Activated CD4-positive, alpha-beta T cell treated with anti-CD3 and anti-CD28 coated beads for 4 hours (primary cell): ENCODE data around the gene MACROD1.

Experiments used
- DNase-seq, 2 donors: peaks; one replicate each; pipeline ENCODE4 v3.0.0-alpha.2; 2020

MACROD1 gene

GRCh38 chr11:64031001-64031400, 134.9 kb downstream of the MACROD1 start:
- DNase-seq = no peak

- no peak for DNase-seq
Measured at GRCh38 chr11:64029773-64030172, 136.1 kb downstream of the MACROD1 start.

GRCh38 chr11:64028398-64029115, 137.4 kb downstream of the MACROD1 start:
- no peak for DNase-seq

GRCh38 chr11:64027651-64028397, 138.1 kb downstream of the MACROD1 start:
- no peak for DNase-seq

GRCh38 chr11:64026575-64027205, 139.2 kb downstream of the MACROD1 start:
- DNase-seq = no peak

- no peak for DNase-seq
Measured at GRCh38 chr11:64025205-64025604, 140.7 kb downstream of the MACROD1 start.

- DNase-seq = no peak
Measured at GRCh38 chr11:64023712-64024710, 141.9 kb downstream of the MACROD1 start.

- no peak for DNase-seq
Measured at GRCh38 chr11:64022125-64022784, 143.7 kb downstream of the MACROD1 start.

GRCh38 chr11:64021757-64022093, 144.2 kb downstream of the MACROD1 start:
- DNase-seq = no peak

GRCh38 chr11:64020976-64021756, 144.7 kb downstream of the MACROD1 start:
- no peak for DNase-seq

- no peak for DNase-seq
Measured at GRCh38 chr11:64019106-64020037, 146.5 kb downstream of the MACROD1 start.

GRCh38 chr11:64018310-64018709, 147.6 kb downstream of the MACROD1 start:
- no peak for DNase-seq

GRCh38 chr11:64017945-64018224, 148.0 kb downstream of the MACROD1 start:
- no peak for DNase-seq

- DNase-seq = no peak
Measured at GRCh38 chr11:64015935-64016845, 149.7 kb downstream of the MACROD1 start.

- DNase-seq = no peak
Measured at GRCh38 chr11:64015510-64015909, 150.4 kb downstream of the MACROD1 start.

GRCh38 chr11:64014356-64014755, 151.6 kb downstream of the MACROD1 start:
- DNase-seq = no peak

- no peak for DNase-seq
Measured at GRCh38 chr11:64013141-64013896, 152.6 kb downstream of the MACROD1 start.

GRCh38 chr11:64011371-64011770, 154.5 kb downstream of the MACROD1 start:
- DNase-seq = no peak

GRCh38 chr11:64010783-64011182, 155.1 kb downstream of the MACROD1 start:
- DNase-seq = no peak
